HFF-Myc (cell line): ENCODE data around the gene SPP1.

Experiments used
- DNase-seq: peaks from one replicate; pipeline ENCODE4 v3.0.0-alpha.2; 2011; ENCODE audit warnings: low read depth; ENCODE audit errors: extremely low read depth
- H3K4me3 ChIP-seq: replicated peaks from 2 replicates; pipeline ENCODE4 v1.5.1; 2011; ENCODE audit warnings: low read depth, mild to moderate bottlenecking, control low read depth, low read length
- TF ChIP-seq, protein P1 (sequence below): IDR thresholded peaks from 2 replicates; pipeline ENCODE4 v1.5.1; 2012; ENCODE audit warnings: mild to moderate bottlenecking, low read depth, low read length, control low read depth; ENCODE audit errors: missing control alignments

Gene SPP1

DNA sequence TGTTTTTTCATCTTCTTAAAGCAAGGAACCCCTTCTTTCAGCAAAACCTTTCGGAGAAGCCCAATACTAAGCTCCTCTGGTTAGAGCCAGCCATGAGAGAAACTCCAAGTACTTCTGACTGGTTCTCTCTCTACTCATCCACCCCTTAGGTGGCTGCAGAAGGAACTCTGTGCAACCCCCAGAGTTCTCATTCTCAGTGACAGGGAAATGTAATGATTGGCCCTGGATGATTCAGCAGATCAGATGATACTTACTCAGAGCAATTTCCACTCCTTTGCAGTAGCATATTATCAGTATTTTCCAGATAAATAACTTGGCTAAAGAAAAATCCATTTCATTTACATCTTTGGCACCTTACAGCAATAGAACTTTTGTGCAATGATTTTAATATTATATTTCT lies 3.2 kb downstream of the SPP1 start:
- no peak overlapping the region for H3K4me3 ChIP-seq
- DNase-seq = no peak
- TF ChIP-seq, protein P1, sequence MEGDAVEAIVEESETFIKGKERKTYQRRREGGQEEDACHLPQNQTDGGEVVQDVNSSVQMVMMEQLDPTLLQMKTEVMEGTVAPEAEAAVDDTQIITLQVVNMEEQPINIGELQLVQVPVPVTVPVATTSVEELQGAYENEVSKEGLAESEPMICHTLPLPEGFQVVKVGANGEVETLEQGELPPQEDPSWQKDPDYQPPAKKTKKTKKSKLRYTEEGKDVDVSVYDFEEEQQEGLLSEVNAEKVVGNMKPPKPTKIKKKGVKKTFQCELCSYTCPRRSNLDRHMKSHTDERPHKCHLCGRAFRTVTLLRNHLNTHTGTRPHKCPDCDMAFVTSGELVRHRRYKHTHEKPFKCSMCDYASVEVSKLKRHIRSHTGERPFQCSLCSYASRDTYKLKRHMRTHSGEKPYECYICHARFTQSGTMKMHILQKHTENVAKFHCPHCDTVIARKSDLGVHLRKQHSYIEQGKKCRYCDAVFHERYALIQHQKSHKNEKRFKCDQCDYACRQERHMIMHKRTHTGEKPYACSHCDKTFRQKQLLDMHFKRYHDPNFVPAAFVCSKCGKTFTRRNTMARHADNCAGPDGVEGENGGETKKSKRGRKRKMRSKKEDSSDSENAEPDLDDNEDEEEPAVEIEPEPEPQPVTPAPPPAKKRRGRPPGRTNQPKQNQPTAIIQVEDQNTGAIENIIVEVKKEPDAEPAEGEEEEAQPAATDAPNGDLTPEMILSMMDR = no peak

DNA sequence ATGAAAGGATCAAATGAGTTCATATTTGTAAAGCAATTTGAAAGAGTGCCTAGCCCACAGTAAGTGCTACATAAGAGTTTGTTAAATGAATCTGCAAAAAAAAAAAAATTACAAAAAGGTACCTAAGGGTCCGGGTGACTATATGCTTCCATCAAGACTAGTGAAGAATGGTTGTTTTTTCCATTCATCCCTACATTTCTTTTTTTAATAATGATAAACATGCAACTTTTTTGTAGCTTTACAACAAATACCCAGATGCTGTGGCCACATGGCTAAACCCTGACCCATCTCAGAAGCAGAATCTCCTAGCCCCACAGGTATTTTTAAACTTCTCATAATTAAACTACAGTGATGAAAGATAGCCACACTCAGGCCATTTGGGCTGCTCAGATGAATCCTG lies 4.3 kb downstream of the SPP1 start:
- H3K4me3 ChIP-seq = no peak overlapping the region
- no peak for DNase-seq
- TF ChIP-seq, protein P1 = no peak

DNA sequence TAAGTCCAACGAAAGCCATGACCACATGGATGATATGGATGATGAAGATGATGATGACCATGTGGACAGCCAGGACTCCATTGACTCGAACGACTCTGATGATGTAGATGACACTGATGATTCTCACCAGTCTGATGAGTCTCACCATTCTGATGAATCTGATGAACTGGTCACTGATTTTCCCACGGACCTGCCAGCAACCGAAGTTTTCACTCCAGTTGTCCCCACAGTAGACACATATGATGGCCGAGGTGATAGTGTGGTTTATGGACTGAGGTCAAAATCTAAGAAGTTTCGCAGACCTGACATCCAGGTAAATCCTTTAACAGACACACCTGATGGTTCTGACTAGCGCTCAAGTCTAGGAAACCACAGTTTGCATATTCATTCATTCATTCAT lies 6.0 kb downstream of the SPP1 start:
- TF ChIP-seq, protein P1 = no peak
- DNase-seq = no peak
- no peak overlapping the region for H3K4me3 ChIP-seq

DNA sequence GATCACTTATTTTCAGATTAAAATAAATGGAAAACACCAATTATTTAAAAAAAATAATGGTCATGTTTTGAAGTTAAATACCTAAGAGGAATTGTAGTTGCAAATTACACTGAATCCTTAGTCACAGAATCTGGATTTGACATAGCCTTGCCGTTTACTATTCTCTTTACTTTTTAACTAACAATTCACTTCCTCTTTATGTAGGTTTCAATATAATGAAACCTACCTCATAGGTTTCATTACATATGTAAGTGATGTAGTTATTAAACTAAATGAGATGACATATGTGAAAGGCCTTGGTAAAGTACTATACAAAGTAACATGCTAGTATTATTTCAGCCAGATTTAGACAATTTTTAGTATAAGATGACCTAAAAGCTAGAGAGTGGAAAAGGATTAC lies 6.5 kb downstream of the SPP1 start:
- no peak for DNase-seq
- no peak overlapping the region for H3K4me3 ChIP-seq
- TF ChIP-seq, protein P1 = no peak

DNA sequence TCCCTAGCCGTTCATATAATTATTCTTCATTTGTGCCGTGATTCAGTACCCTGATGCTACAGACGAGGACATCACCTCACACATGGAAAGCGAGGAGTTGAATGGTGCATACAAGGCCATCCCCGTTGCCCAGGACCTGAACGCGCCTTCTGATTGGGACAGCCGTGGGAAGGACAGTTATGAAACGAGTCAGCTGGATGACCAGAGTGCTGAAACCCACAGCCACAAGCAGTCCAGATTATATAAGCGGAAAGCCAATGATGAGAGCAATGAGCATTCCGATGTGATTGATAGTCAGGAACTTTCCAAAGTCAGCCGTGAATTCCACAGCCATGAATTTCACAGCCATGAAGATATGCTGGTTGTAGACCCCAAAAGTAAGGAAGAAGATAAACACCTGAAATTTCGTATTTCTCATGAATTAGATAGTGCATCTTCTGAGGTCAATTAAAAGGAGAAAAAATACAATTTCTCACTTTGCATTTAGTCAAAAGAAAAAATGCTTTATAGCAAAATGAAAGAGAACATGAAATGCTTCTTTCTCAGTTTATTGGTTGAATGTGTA lies 7.0 kb downstream of the SPP1 start:
- no peak for DNase-seq
- no peak overlapping the region for H3K4me3 ChIP-seq

DNA sequence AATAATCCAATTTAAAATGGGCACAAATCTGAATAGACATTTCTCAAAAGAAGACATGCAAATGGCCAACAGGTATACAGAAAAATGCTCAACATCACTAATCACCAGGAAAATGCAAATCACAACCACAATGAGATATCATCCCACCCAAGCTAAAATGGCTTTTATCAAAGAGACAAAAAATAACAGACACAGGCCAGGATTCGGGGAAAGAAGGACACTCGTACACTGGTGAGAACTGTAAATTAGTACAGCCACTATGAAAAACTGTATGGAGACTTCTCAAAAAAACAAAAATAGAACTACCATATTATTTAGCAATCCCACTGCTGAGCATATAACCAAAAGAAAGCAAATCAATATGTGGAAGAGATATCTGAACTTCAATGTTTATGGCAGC lies 8.5 kb downstream of the SPP1 start:
- H3K4me3 ChIP-seq = no peak overlapping the region
- no peak for DNase-seq
- TF ChIP-seq, protein P1 = no peak

More for the DNA sequence above, 7.0 kb downstream of the SPP1 start:
- TF ChIP-seq, protein P1 = no peak
